ENCODE results near the gene MYMK.

MYMK gene

GRCh38 chr9:133472753-133473378, 51.9 kb downstream of the MYMK start:
- H3K36me3 ChIP-seq (ENCODE audit: control insufficient read depth, insufficient read depth, low read length, severe bottlenecking) = peaks cover 56% of the 10 kb centered on the region
- H3K9ac ChIP-seq (ENCODE audit: low read length) = no peak overlapping the region
- no peak for DNase-seq (ENCODE audit: low read depth)
- no peak overlapping the region for H3K4me3 ChIP-seq (ENCODE audit: low read length)
- peaks cover 23% of the 10 kb centered on the region for H3K4me1 ChIP-seq (ENCODE audit: control insufficient read depth, insufficient read depth, low read length)
- no peaks in the 10 kb centered on the region for H3K9me3 ChIP-seq (ENCODE audit: control insufficient read depth, low read length)
- H3K27me3 ChIP-seq (replicated peaks; ENCODE audit: control insufficient read depth, insufficient read depth, low read length) = no peaks in the 10 kb centered on the region

GRCh38 chr9:133472277-133472645, 52.5 kb downstream of the MYMK start:
- DNase-seq (ENCODE audit: low read depth) = no peak
- H3K36me3 ChIP-seq (ENCODE audit: control insufficient read depth, insufficient read depth, low read length, severe bottlenecking) = peaks cover 56% of the 10 kb centered on the region
- no peaks in the 10 kb centered on the region for H3K27me3 ChIP-seq (replicated peaks; ENCODE audit: control insufficient read depth, insufficient read depth, low read length)
- peaks cover 16% of the 10 kb centered on the region for H3K4me1 ChIP-seq (ENCODE audit: control insufficient read depth, insufficient read depth, low read length)
- H3K9ac ChIP-seq (ENCODE audit: low read length) = no peak overlapping the region
- no peak overlapping the region for H3K4me3 ChIP-seq (ENCODE audit: low read length)
- H3K9me3 ChIP-seq (ENCODE audit: control insufficient read depth, low read length) = no peaks in the 10 kb centered on the region

- no peak for DNase-seq (ENCODE audit: low read depth)
- H3K4me3 ChIP-seq (ENCODE audit: low read length) = no peak overlapping the region
- no peaks in the 10 kb centered on the region for H3K9me3 ChIP-seq (ENCODE audit: control insufficient read depth, low read length)
- H3K27me3 ChIP-seq (replicated peaks; ENCODE audit: control insufficient read depth, insufficient read depth, low read length) = no peaks in the 10 kb centered on the region
- no peak overlapping the region for H3K9ac ChIP-seq (ENCODE audit: low read length)
- peaks cover 11% of the 10 kb centered on the region for H3K4me1 ChIP-seq (ENCODE audit: control insufficient read depth, insufficient read depth, low read length)
- peaks cover 53% of the 10 kb centered on the region for H3K36me3 ChIP-seq (ENCODE audit: control insufficient read depth, insufficient read depth, low read length, severe bottlenecking)
Measured at GRCh38 chr9:133471551-133472276, 53.0 kb downstream of the MYMK start.

- Histone ChIP-seq H3K36me3 (ENCODE audit: control insufficient read depth, insufficient read depth, low read length, severe bottlenecking) (peaks cover 46% of the 10 kb centered on the region), H3K9me3 (ENCODE audit: control insufficient read depth, low read length) (no peaks in the 10 kb centered on the region), H3K4me3 (ENCODE audit: low read length) (no peak overlapping the region), H3K4me1 (ENCODE audit: control insufficient read depth, insufficient read depth, low read length) (peaks cover 4% of the 10 kb centered on the region), H3K27me3 (replicated peaks; ENCODE audit: control insufficient read depth, insufficient read depth, low read length) (no peaks in the 10 kb centered on the region), H3K9ac (ENCODE audit: low read length) (no peak overlapping the region)
- DNase-seq (ENCODE audit: low read depth) = no peak
Measured at GRCh38 chr9:133470988-133471387, 53.8 kb downstream of the MYMK start.

- H3K27me3 ChIP-seq (replicated peaks; ENCODE audit: control insufficient read depth, insufficient read depth, low read length) = no peaks in the 10 kb centered on the region
Measured at GRCh38 chr9:133470427-133470924, 54.3 kb downstream of the MYMK start.

GRCh38 chr9:133468777-133469421, 55.9 kb downstream of the MYMK start:
- no peaks in the 10 kb centered on the region for H3K4me1 ChIP-seq (ENCODE audit: control insufficient read depth, insufficient read depth, low read length)
- H3K4me3 ChIP-seq (ENCODE audit: low read length) = no peak overlapping the region
- no peaks in the 10 kb centered on the region for H3K9me3 ChIP-seq (ENCODE audit: control insufficient read depth, low read length)
- DNase-seq (ENCODE audit: low read depth) = no peak
- no peaks in the 10 kb centered on the region for H3K27me3 ChIP-seq (replicated peaks; ENCODE audit: control insufficient read depth, insufficient read depth, low read length)
- H3K9ac ChIP-seq (ENCODE audit: low read length) = no peak overlapping the region
- peaks cover 27% of the 10 kb centered on the region for H3K36me3 ChIP-seq (ENCODE audit: control insufficient read depth, insufficient read depth, low read length, severe bottlenecking)

More at GRCh38 chr9:133470427-133470924, 54.3 kb downstream of the MYMK start:
- no peaks in the 10 kb centered on the region for H3K4me1 ChIP-seq (ENCODE audit: control insufficient read depth, insufficient read depth, low read length)
- peaks cover 41% of the 10 kb centered on the region for H3K36me3 ChIP-seq (ENCODE audit: control insufficient read depth, insufficient read depth, low read length, severe bottlenecking)
- H3K9me3 ChIP-seq (ENCODE audit: control insufficient read depth, low read length) = no peaks in the 10 kb centered on the region
- DNase-seq (ENCODE audit: low read depth) = no peak
- H3K4me3 ChIP-seq (ENCODE audit: low read length) = no peak overlapping the region
- H3K9ac ChIP-seq (ENCODE audit: low read length) = no peak overlapping the region

- H3K36me3 ChIP-seq (ENCODE audit: control insufficient read depth, insufficient read depth, low read length, severe bottlenecking) = peaks cover 21% of the 10 kb centered on the region
- no peaks in the 10 kb centered on the region for H3K9me3 ChIP-seq (ENCODE audit: control insufficient read depth, low read length)
- H3K4me3 ChIP-seq (ENCODE audit: low read length) = no peak overlapping the region
- H3K9ac ChIP-seq (ENCODE audit: low read length) = no peak overlapping the region
- no peaks in the 10 kb centered on the region for H3K4me1 ChIP-seq (ENCODE audit: control insufficient read depth, insufficient read depth, low read length)
- no peaks in the 10 kb centered on the region for H3K27me3 ChIP-seq (replicated peaks; ENCODE audit: control insufficient read depth, insufficient read depth, low read length)
- no peak for DNase-seq (ENCODE audit: low read depth)
Measured at GRCh38 chr9:133468374-133468773, 56.4 kb downstream of the MYMK start.

- Histone ChIP-seq H3K4me3 (ENCODE audit: low read length) (no peak overlapping the region), H3K9ac (ENCODE audit: low read length) (no peak overlapping the region), H3K36me3 (ENCODE audit: control insufficient read depth, insufficient read depth, low read length, severe bottlenecking) (peaks cover 9% of the 10 kb centered on the region), H3K9me3 (ENCODE audit: control insufficient read depth, low read length) (no peaks in the 10 kb centered on the region), H3K27me3 (replicated peaks; ENCODE audit: control insufficient read depth, insufficient read depth, low read length) (no peaks in the 10 kb centered on the region), H3K4me1 (ENCODE audit: control insufficient read depth, insufficient read depth, low read length) (no peaks in the 10 kb centered on the region)
- DNase-seq (ENCODE audit: low read depth) = no peak
Measured at GRCh38 chr9:133467101-133467500, 57.7 kb downstream of the MYMK start.

GRCh38 chr9:133465984-133466383, 58.8 kb downstream of the MYMK start:
- no peaks in the 10 kb centered on the region for H3K27me3 ChIP-seq (replicated peaks; ENCODE audit: control insufficient read depth, insufficient read depth, low read length)
- H3K9ac ChIP-seq (ENCODE audit: low read length) = no peak overlapping the region
- no peaks in the 10 kb centered on the region for H3K4me1 ChIP-seq (ENCODE audit: control insufficient read depth, insufficient read depth, low read length)
- no peaks in the 10 kb centered on the region for H3K9me3 ChIP-seq (ENCODE audit: control insufficient read depth, low read length)
- H3K36me3 ChIP-seq (ENCODE audit: control insufficient read depth, insufficient read depth, low read length, severe bottlenecking) = no peaks in the 10 kb centered on the region
- no peak for DNase-seq (ENCODE audit: low read depth)
- no peak overlapping the region for H3K4me3 ChIP-seq (ENCODE audit: low read length)

GRCh38 chr9:133464638-133465037, 60.1 kb downstream of the MYMK start:
- no peaks in the 10 kb centered on the region for H3K27me3 ChIP-seq (replicated peaks; ENCODE audit: control insufficient read depth, insufficient read depth, low read length)
- no peaks in the 10 kb centered on the region for H3K36me3 ChIP-seq (ENCODE audit: control insufficient read depth, insufficient read depth, low read length, severe bottlenecking)
- H3K4me1 ChIP-seq (ENCODE audit: control insufficient read depth, insufficient read depth, low read length) = peaks cover 4% of the 10 kb centered on the region
- H3K9me3 ChIP-seq (ENCODE audit: control insufficient read depth, low read length) = no peaks in the 10 kb centered on the region
- H3K4me3 ChIP-seq (ENCODE audit: low read length) = no peak overlapping the region
- no peak overlapping the region for H3K9ac ChIP-seq (ENCODE audit: low read length)
- DNase-seq (ENCODE audit: low read depth) = no peak

All from adipocyte (in vitro differentiated cells).